Upper lobe of left lung (tissue), 4 donors: ENCODE data around the gene KYAT1.

Experiments used
- POLR2AphosphoS5 ChIP-seq, 2 donors: sonication (generic); formaldehyde crosslinking; IDR thresholded peaks; one replicate each; pipeline ENCODE4 v1.5.1; 2017; ENCODE audit warnings: antibody characterized with exemption in 2 of 2
- TF ChIP-seq, protein P1 (sequence below), 6 experiments: fragments of 450-650 bp in 4 of 6; fragments of 200-600 bp in 2 of 6; sonication (generic) in 2 of 6; IDR thresholded peaks; one replicate each; pipeline ENCODE4 v1.5.1; 2016 to 2019; ENCODE audit warnings: antibody characterized with exemption in 6 of 6

DNA sequence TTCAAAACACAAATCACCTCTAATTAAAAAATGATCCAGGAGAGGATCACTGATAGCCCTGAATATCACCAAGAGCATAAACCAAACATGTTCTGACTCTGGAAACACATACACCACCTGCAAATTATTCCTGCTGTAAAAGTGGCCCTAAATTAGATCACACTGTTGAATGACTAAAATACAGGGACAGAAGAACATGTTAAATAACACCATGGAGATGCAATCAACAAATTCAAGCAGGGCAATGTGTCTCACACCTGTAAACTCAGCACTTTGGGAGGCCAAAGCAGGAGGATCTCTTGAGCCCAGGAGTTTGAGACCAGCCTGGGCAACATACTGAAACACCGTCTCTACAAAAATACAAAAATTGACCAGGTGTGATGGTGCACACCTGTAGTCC, 33.9 kb downstream of the KYAT1 start:
- no peak for TF ChIP-seq POLR2AphosphoS5 (IDR thresholded peaks at IDR 0.05)
- TF ChIP-seq, protein P1, sequence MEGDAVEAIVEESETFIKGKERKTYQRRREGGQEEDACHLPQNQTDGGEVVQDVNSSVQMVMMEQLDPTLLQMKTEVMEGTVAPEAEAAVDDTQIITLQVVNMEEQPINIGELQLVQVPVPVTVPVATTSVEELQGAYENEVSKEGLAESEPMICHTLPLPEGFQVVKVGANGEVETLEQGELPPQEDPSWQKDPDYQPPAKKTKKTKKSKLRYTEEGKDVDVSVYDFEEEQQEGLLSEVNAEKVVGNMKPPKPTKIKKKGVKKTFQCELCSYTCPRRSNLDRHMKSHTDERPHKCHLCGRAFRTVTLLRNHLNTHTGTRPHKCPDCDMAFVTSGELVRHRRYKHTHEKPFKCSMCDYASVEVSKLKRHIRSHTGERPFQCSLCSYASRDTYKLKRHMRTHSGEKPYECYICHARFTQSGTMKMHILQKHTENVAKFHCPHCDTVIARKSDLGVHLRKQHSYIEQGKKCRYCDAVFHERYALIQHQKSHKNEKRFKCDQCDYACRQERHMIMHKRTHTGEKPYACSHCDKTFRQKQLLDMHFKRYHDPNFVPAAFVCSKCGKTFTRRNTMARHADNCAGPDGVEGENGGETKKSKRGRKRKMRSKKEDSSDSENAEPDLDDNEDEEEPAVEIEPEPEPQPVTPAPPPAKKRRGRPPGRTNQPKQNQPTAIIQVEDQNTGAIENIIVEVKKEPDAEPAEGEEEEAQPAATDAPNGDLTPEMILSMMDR (IDR thresholded peaks at IDR 0.05) = no peak
